Gastrocnemius medialis (tissue), 4 donors: Measurements from ENCODE around the gene R3HDM2.

Experiments used
- CTCF ChIP-seq, 5 experiments: fragments of 450-650 bp in 3 of 5; fragments of 200-600 bp in 2 of 5; sonication (generic) in 2 of 5; IDR thresholded peaks in 4 of 5; conservative IDR thresholded peaks in 1 of 5; 1 replicate in 4 of 5; 2 replicates in 1 of 5; pipeline ENCODE4 v1.5.1; 2016 to 2019; ENCODE audit warnings: antibody characterized with exemption in 5 of 5, mild to moderate bottlenecking in 3 of 5, moderate library complexity in 3 of 5
- POLR2A ChIP-seq, 2 donors: fragments of 450-650 bp; IDR thresholded peaks; one replicate each; pipeline ENCODE4 v1.6.1; 2017; ENCODE audit warnings: antibody characterized with exemption in 2 of 2, mild to moderate bottlenecking in 2 of 2, moderate library complexity in 2 of 2

- TF ChIP-seq CTCF (IDR thresholded peaks at IDR 0.05 in 4 of 5, conservative IDR thresholded peaks at IDR 0.05 in 1 of 5): no peak
- TF ChIP-seq POLR2A (IDR thresholded peaks at IDR 0.05): no peak
Measured at GRCh38 chr12:57280211-57281062, 150.4 kb downstream of the R3HDM2 start.
